GM12892 (cell line): Measurements from ENCODE around the gene NKX6-2.

ENCODE experiments used
- POLR2A ChIP-seq: IDR thresholded peaks from 2 replicates; pipeline ENCODE4 v1.6.1; 2011; ENCODE audit warnings: low read depth, low read length, control low read depth
- POLR2AphosphoS5 ChIP-seq: IDR thresholded peaks from 2 replicates; pipeline ENCODE4 v1.6.1; 2011; ENCODE audit warnings: low read depth, low read length, control low read depth
- TAF1 ChIP-seq: IDR thresholded peaks from 2 replicates; pipeline ENCODE4 v1.6.1; 2011; ENCODE audit warnings: low read depth, mild to moderate bottlenecking, control low read depth, low read length, borderline replicate concordance

DNA sequence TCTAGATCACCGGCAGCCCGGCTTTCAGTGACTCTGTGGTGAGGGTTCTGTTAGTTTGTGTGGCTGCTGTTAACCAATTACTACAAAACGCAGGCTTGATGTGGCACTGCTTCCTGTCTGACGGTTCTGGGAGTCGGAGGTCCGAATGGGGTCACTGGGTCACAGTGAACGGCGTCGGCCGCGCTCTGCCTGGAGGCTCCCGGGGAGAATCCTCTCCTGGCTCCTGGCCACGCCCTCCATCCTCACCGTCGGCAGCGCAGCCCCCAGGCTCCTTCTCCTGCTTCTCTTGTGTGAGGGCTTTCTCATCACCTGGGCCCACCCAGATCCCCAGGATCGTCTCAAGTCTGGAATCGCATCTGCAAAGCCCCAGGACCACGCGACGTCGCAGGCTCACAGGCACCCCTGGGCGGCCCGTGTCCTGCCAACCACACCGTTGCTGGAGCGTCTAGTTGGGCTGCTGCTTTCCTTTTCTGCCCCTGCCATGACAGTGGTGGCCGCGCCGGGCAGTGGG lies 31.8 kb upstream of the NKX6-2 start:
- TF ChIP-seq POLR2A (no peak), POLR2AphosphoS5 (no peak), TAF1 (no peak)
